Subcutaneous adipose tissue (tissue), 4 donors: ENCODE results near the gene PSTPIP1. TPM values are rescaled to one million over a fixed set of nuclear protein-coding genes. Genes with fewer than 3 reads are reported as not detected.

ENCODE experiments used
- CTCF ChIP-seq: fragments of 450-650 bp; IDR thresholded peaks from one replicate; pipeline ENCODE4 v1.5.1; 2016; ENCODE audit warnings: low read depth, mild to moderate bottlenecking, control low read depth, antibody characterized with exemption, moderate library complexity
- total RNA-seq, 4 donors: library from RNA; depleted of rRNA; stranded (reverse); fragments of >200 nt; gene quantifications; one replicate each; pipeline ENCODE4 v1.1.0, GENCODE V29; 2016

Gene PSTPIP1
- total RNA-seq, 4 donors from 2014 or later: 6.7 to 37.7 (median 26.7) TPM

GRCh38 chr15:77035584-77035983 is 40.7 kb downstream of the PSTPIP1 start:
- TF ChIP-seq CTCF: no peak

DNA sequence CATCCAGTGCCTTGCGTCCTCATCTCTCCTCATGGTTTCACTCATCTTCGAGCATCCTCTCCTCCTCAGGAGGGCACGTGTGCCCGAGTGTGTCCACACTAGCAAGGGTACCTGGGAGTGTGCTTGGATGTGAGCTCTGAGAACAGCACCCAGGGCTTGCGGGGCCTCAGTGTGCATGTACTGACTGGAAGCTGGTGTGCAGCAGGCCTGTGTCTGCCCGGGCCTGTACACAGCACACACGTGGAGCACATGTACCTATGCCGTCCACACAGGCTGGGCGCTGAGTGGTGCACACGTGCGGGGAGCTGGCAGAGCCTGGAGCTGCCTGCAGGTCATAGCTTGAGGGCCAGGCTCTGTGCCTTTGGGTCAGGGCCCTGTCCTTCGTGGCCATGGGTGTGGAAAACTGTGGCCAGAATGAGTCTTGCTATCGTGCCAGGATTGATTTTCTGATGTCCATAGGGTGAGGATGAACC is 41.1 kb downstream of the PSTPIP1 start:
- no peak for TF ChIP-seq CTCF

DNA sequence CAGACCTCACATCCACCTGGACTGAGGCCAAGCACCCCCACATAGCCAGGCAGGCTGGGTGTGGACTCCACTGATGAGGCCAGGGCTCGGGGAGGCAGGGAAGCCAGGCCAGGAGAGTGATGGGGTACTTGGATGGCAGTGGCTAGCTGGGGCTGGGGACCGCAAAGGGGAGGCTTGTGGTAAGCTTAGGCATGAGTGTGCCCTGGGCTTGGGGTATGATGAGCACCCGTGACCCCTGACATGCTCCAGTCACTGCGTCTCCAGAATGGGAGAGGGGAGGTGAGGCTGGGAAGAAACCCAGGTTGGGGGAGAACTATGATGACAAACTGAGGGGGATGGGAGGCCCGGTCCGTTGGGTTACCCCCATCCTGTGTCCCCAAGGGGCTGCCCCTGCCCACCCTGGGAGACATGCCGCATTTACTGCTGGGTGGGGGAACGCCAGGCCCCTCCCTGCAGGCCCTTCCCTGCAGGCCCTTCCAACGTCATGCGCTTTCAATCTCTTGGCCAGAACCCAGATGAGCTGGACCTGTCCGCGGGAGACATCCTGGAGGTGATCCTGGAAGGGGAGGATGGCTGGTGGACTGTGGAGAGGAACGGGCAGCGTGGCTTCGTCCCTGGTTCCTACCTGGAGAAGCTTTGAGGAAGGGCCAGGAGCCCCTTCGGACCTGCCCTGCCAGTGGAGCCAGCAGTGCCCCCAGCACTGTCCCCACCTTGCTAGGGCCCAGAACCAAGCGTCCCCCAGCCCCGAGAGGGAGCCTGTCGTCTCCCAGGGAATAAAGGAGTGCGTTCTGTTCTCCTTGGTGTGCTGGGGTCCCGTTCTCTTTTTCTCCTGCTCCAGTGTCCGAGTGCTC is 41.8 kb downstream of the PSTPIP1 start:
- TF ChIP-seq CTCF: no peak

- TF ChIP-seq CTCF: no peak
These were observed 42.7 kb downstream of the PSTPIP1 start for GRCh38 chr15:77037388-77038209.

DNA sequence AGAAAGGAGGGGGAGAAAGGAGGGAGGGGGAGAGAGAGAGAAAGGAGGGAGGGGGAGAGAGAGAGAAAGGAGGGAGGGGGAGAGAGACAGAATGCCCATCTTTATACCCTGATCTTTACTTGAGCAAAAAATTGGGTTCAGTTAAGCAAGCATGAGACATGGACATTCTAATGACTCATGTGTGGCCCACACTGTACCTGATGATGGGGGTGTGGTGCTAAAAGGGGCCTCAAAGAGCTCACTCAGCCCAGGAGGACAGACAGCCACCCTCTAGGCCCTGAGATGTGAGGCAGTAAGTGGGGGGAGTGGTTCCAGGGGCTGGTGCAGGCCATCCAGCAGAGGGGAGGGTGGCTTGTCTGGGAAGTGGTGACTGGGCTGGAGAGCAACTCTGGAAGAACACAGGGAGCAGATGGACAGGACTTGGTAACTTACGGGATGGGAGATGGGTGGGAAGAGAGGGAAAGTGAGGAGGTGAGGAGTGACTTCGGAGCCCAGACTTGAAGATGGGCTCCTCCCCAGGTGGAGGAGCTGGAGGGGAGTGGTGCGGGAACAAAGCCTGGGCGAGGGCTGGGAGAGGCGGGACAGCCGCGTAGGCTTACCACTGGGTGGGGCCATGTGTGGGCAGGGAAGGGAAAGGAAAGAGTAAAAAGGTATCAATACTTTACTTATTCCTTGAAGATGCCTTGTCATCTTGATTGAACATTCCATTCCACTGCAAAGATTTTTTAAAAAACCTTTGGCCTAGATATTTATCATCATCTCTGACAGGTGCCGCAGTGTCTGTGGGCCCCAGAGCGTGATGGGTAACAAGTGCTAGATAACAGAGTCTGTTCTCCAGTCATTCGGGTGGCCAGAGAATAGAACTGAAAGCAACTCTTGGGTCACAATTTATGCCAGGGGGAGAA is 43.6 kb downstream of the PSTPIP1 start:
- no peak for TF ChIP-seq CTCF

DNA sequence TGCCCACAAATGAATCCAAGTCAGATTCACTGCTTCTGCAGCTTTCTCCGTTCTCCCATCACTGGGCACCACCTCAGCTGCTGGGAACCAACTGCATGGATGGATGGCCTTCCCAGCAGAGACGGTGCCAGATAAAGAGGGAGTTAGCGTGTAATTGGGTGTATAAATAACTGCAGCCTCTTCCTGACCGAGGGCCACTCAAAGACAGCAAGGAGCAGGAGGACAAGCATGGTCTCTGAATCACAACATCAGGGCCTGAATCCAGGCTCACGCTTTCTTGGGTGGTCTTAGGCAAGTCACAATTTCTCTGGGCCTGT is 44.2 kb downstream of the PSTPIP1 start:
- no peak for TF ChIP-seq CTCF
